CD14-positive monocyte (primary cell): ENCODE data around the gene ASCC3. TPM values are rescaled to one million over a fixed set of nuclear protein-coding genes. Genes with fewer than 3 reads are reported as not detected.

Source experiments
- DNase-seq, 3 donors: peaks; one replicate each; pipeline ENCODE4 v3.0.0-alpha.2; 2011 to 2022
- H2AFZ ChIP-seq: 2 replicates; pipeline ENCODE4 v1.6.0; 2012; ENCODE audit warnings: mild to moderate bottlenecking, low read depth, low read length, inconsistent platforms; ENCODE audit not compliant: insufficient read depth, poor library complexity, severe bottlenecking
- H3K27ac ChIP-seq, 2 donors: 1 replicate in 1 of 2; 2 replicates in 1 of 2; pipeline ENCODE4 v1.5.1; 2012 to 2013; ENCODE audit warnings: low read length in 2 of 2, control low read depth in 1 of 2, inconsistent platforms in 1 of 2, low read depth in 1 of 2, mild to moderate bottlenecking in 1 of 2
- H3K27me3 ChIP-seq, 2 donors: one replicate each; pipeline versions ENCODE4 v1.6.0 to v1.6.1; 2011 to 2013; ENCODE audit warnings: low read length in 2 of 2; ENCODE audit not compliant: control insufficient read depth in 2 of 2, insufficient read depth in 2 of 2
- H3K36me3 ChIP-seq, 2 donors: replicated peaks in 1 of 2; 1 replicate in 1 of 2; 2 replicates in 1 of 2; pipeline versions ENCODE4 v1.5.1 to v1.6.1; 2012 to 2013; ENCODE audit warnings: low read length in 2 of 2, control low read depth in 1 of 2, inconsistent platforms in 1 of 2, mild to moderate bottlenecking in 1 of 2; ENCODE audit not compliant: insufficient read depth in 2 of 2, control insufficient read depth in 1 of 2
- H3K4me1 ChIP-seq, 2 donors: 1 replicate in 1 of 2; 2 replicates in 1 of 2; pipeline versions ENCODE4 v1.5.1 to v1.6.1; 2012 to 2013; ENCODE audit warnings: low read length in 2 of 2, control low read depth in 1 of 2, inconsistent platforms in 1 of 2, mild to moderate bottlenecking in 1 of 2, moderate library complexity in 1 of 2; ENCODE audit not compliant: insufficient read depth in 2 of 2, control insufficient read depth in 1 of 2
- H3K4me2 ChIP-seq: replicated peaks from 2 replicates; pipeline ENCODE3; 2012; ENCODE audit warnings: low read length, moderate library complexity, mild to moderate bottlenecking; ENCODE audit not compliant: poor library complexity, severe bottlenecking; ENCODE audit errors: extremely low read depth
- H3K4me3 ChIP-seq, 3 experiments: fragments of 200-600 bp in 1 of 3; sonication (generic) in 1 of 3; replicated peaks in 1 of 3; 1 replicate in 2 of 3; 2 replicates in 1 of 3; pipeline ENCODE4 v1.5.1; 2011 to 2013; ENCODE audit warnings: low read length in 3 of 3, mild to moderate bottlenecking in 3 of 3, control low read depth in 2 of 3, low read depth in 2 of 3, inconsistent platforms in 1 of 3, moderate library complexity in 1 of 3
- H3K79me2 ChIP-seq: 2 replicates; pipeline ENCODE4 v1.6.0; 2012; ENCODE audit warnings: mild to moderate bottlenecking, control low read depth, inconsistent platforms, low read length, moderate library complexity; ENCODE audit not compliant: insufficient read depth
- H3K9ac ChIP-seq: 2 replicates; pipeline ENCODE4 v1.6.0; 2017; ENCODE audit warnings: low read length, mild to moderate bottlenecking; ENCODE audit not compliant: insufficient read depth, poor library complexity, severe bottlenecking
- H3K9me3 ChIP-seq, 2 donors: replicated peaks in 1 of 2; 1 replicate in 1 of 2; 2 replicates in 1 of 2; pipeline versions ENCODE4 v1.5.1 to v1.6.1; 2012 to 2013; ENCODE audit warnings: low read length in 2 of 2, control low read depth in 1 of 2; ENCODE audit not compliant: control insufficient read depth in 1 of 2, insufficient read depth in 1 of 2
- H4K20me1 ChIP-seq: 2 replicates; pipeline ENCODE4 v1.6.0; 2012; ENCODE audit warnings: mild to moderate bottlenecking, low read length, control low read depth, moderate library complexity; ENCODE audit not compliant: insufficient read depth
- H3K27ac Mint-ChIP-seq, 7 donors: one replicate each; pipeline ENCODE4 v1.8.0; 2020; ENCODE audit warnings: mild to moderate bottlenecking in 7 of 7, mixed read lengths in 7 of 7, moderate library complexity in 6 of 7, inconsistent platforms in 2 of 7
- H3K27me3 Mint-ChIP-seq, 3 donors: one replicate each; pipeline ENCODE4 v1.8.0; 2021 to 2022; ENCODE audit warnings: low read depth in 3 of 3, mild to moderate bottlenecking in 3 of 3, mixed read lengths in 3 of 3, moderate library complexity in 3 of 3, inconsistent platforms in 1 of 3
- H3K36me3 Mint-ChIP-seq, 2 donors: one replicate each; pipeline ENCODE4 v1.8.0; 2020; ENCODE audit warnings: mixed read lengths in 2 of 2, inconsistent platforms in 1 of 2, mild to moderate bottlenecking in 1 of 2
- H3K4me1 Mint-ChIP-seq: one replicate; pipeline ENCODE4 v1.8.0; 2020; ENCODE audit warnings: mild to moderate bottlenecking, mixed read lengths
- H3K4me3 Mint-ChIP-seq, 2 donors: one replicate each; pipeline ENCODE4 v1.8.0; 2020; ENCODE audit warnings: mild to moderate bottlenecking in 2 of 2, mixed read lengths in 2 of 2, moderate library complexity in 1 of 2
- H3K9me3 Mint-ChIP-seq, 7 donors: one replicate each; pipeline ENCODE4 v1.8.0; 2020 to 2022; ENCODE audit warnings: mixed read lengths in 7 of 7, mild to moderate bottlenecking in 6 of 7, moderate library complexity in 6 of 7, inconsistent platforms in 2 of 7
- WGBS: methylation state at CpG from one replicate; pipeline ENCODE4 v1.1.5; 2013; ENCODE audit warnings: missing lambda C conversion rate; ENCODE audit not compliant: insufficient coverage; 5-methylcytosine and 5-hydroxymethylcytosine counted together
- intact Hi-C, 2 donors: fragments of 100-400 bp; cut with micrococcal nuclease; formaldehyde crosslinking; loops; one replicate each; pipeline versions ENCODE4 v1.15.0 to v1.15.1; 2023
- polyA plus RNA-seq, 3 donors: library from polyadenylated mRNA; depleted of rRNA in 1 of 3; unstranded in 2 of 3; stranded (reverse) in 1 of 3; fragments of 300-500 nt in 2 of 3; fragments of >200 nt in 1 of 3; fragmentation: Illumina TruSeq in 2 of 3; gene quantifications; 1 replicate in 2 of 3; 2 replicates in 1 of 3; pipeline ENCODE4 v1.2.3, GENCODE V29; 2012 to 2021
- TF ChIP-seq, protein P1 (sequence below): fragments of 200-600 bp; IDR thresholded peaks from one replicate; pipeline ENCODE4 v1.8.0; 2022; ENCODE audit warnings: antibody characterized with exemption, mild to moderate bottlenecking

ASCC3 gene
- polyA plus RNA-seq, 3 donors = 6.4 to 12.9 (median 10.6) TPM

DNA sequence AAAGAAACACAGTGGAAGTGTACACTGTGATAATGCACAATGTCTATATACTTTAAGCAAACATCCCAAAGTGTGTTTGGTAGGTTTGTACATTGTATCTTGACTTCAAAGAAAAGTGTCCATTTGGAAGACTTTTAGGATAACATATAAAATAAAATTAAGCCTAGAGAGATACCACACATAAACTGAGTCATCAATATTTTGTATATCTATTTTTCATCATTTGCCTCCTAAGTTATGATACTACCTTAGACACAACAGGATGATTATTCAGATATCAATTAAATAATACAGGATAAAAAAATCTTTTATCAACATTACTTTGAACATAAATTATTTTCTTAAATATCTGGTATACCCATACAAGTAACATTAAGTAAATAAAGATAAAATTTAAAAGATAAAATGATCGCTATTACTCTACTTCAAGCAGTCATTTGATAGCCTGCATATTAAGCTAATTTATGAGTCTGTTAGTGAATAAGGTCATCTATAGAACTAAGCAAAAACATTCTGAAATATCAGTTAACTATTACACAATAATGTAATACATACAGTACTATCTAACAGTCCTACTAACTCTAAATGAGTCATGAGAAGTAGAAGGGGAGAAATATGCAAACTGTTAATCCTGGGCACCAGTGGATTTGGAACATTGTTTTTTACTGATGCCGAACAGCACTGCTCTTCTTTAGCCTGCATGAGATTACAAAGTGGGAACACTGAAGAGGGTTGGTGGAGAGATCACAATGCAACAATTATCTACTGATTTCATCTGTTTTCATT, 258.0 kb downstream of the ASCC3 start:
- intact Hi-C loops = no loop called here
- peaks cover 32 to 39% of the 10 kb centered on the region in 2 donors for H3K36me3 Mint-ChIP-seq
- no CpG with 5 or more reads among the region's 2 CpGs for WGBS

DNA sequence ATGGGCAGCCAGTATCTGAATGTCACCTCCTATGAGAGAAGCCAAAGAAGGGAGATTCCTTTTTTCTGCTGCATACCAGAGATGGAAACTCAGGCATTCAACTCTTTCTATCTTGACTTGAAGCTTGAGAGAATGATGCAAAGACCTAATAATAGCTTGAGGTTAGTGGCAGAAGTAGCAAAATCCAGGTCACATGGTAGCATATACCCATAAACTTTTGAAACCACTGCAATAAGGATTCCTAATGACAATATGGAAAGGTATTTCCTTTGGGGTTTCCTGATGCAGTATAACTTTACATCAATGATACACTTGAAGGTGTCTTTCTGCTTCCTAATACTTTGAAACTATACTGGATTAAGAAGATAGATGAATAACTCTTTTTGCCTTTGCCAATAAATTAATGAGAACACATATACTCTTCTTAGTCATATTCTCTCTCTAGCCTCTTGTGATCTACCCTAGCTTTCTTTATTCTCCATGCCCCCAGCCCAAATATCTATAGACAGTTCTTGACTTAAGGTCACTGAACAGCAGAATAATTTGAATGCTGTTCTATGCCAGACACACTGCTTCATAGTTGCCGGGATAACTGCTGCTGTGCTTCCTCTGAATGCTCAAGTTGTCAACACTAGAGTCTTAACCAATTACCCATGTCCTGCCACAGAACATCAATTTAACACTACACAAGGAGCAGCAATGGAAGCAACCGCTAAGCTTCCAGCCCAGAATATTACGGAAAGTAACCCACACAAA, 260.9 kb downstream of the ASCC3 start:
- no peak overlapping the region for H3K9ac ChIP-seq
- Mint-ChIP-seq H3K4me1 (peaks cover 8% of the 10 kb centered on the region), H3K27ac (no peak overlapping the region), H3K9me3 (peaks cover 0 to 6% (median 0%) of the 10 kb centered on the region in 7 donors), H3K4me3 (no peak overlapping the region), H3K27me3 (peaks cover 0 to 3% (median 0%) of the 10 kb centered on the region in 3 donors), H3K36me3 (peaks cover 21 to 36% of the 10 kb centered on the region in 2 donors)
- H3K9me3 ChIP-seq = no peaks in the 10 kb centered on the region
- H3K27ac ChIP-seq = no peak overlapping the region
- no peak overlapping the region for H2AFZ ChIP-seq
- no peak overlapping the region for H3K4me2 ChIP-seq
- H3K4me3 ChIP-seq = no peak overlapping the region
- peaks cover 4 to 15% of the 10 kb centered on the region in 2 donors for H3K36me3 ChIP-seq
- no peaks in the 10 kb centered on the region for H4K20me1 ChIP-seq
- H3K4me1 ChIP-seq = no peaks in the 10 kb centered on the region
- intact Hi-C loops = no loop called here
- TF ChIP-seq, protein P1, sequence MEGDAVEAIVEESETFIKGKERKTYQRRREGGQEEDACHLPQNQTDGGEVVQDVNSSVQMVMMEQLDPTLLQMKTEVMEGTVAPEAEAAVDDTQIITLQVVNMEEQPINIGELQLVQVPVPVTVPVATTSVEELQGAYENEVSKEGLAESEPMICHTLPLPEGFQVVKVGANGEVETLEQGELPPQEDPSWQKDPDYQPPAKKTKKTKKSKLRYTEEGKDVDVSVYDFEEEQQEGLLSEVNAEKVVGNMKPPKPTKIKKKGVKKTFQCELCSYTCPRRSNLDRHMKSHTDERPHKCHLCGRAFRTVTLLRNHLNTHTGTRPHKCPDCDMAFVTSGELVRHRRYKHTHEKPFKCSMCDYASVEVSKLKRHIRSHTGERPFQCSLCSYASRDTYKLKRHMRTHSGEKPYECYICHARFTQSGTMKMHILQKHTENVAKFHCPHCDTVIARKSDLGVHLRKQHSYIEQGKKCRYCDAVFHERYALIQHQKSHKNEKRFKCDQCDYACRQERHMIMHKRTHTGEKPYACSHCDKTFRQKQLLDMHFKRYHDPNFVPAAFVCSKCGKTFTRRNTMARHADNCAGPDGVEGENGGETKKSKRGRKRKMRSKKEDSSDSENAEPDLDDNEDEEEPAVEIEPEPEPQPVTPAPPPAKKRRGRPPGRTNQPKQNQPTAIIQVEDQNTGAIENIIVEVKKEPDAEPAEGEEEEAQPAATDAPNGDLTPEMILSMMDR = no peak
- no peaks in the 10 kb centered on the region for H3K27me3 ChIP-seq
- WGBS = 100% methylated on average over 1 of the region's 3 CpGs
- no peak for DNase-seq
- no peaks in the 10 kb centered on the region for H3K79me2 ChIP-seq

More for the DNA sequence above, 258.0 kb downstream of the ASCC3 start:
- Histone ChIP-seq H4K20me1 (no peaks in the 10 kb centered on the region), H3K9me3 (no peaks in the 10 kb centered on the region), H3K27me3 (no peaks in the 10 kb centered on the region), H3K9ac (no peak overlapping the region), H3K4me1 (no peaks in the 10 kb centered on the region), H3K4me2 (no peak overlapping the region), H3K36me3 (peaks cover 9 to 31% of the 10 kb centered on the region in 2 donors), H3K79me2 (no peaks in the 10 kb centered on the region), H2AFZ (no peak overlapping the region), H3K27ac (no peak overlapping the region), H3K4me3 (no peak overlapping the region)
- Mint-ChIP-seq H3K4me1 (peaks cover 4% of the 10 kb centered on the region), H3K27ac (no peak overlapping the region), H3K27me3 (no peaks in the 10 kb centered on the region), H3K4me3 (no peak overlapping the region), H3K9me3 (peaks cover 0 to 6% (median 0%) of the 10 kb centered on the region in 7 donors)
- no peak for DNase-seq
- TF ChIP-seq, protein P1 = no peak
